HL-60 (cell line): ENCODE data around the gene LARP4B.

Experiments
- DNase-seq, 2 experiments: peaks; one replicate each; pipeline ENCODE4 v3.0.0-alpha.2; 2010 to 2020; ENCODE audit warnings: low read depth in 1 of 2, low spot score in 1 of 2
- H3K27ac ChIP-seq: fragments of 250-450 bp; sonication (Bioruptor Pico); replicated peaks from 2 replicates; pipeline ENCODE4 v1.5.1; 2020; ENCODE audit warnings: mild to moderate bottlenecking, moderate library complexity
- H3K27me3 ChIP-seq: fragments of 250-450 bp; sonication (Bioruptor Pico); 2 replicates; pipeline ENCODE4 v1.5.1; 2021; ENCODE audit warnings: mild to moderate bottlenecking, moderate library complexity; ENCODE audit not compliant: insufficient read depth, poor library complexity, severe bottlenecking
- H3K4me3 ChIP-seq: replicated peaks from 2 replicates; pipeline ENCODE4 v1.5.1; 2011; ENCODE audit warnings: mild to moderate bottlenecking, control low read depth, low read length; ENCODE audit not compliant: insufficient read depth
- GABPA ChIP-seq: IDR thresholded peaks from 2 replicates; pipeline ENCODE4 v1.6.1; 2012; ENCODE audit warnings: low read depth
- POLR2AphosphoS5 ChIP-seq: IDR thresholded peaks from 2 replicates; pipeline ENCODE4 v1.6.1; 2012; ENCODE audit warnings: low read depth
- SPI1 ChIP-seq: IDR thresholded peaks from 2 replicates; pipeline ENCODE4 v1.6.1; 2012; ENCODE audit warnings: low read depth, mild to moderate bottlenecking, borderline replicate concordance
- TF ChIP-seq, protein P1 (sequence below): IDR thresholded peaks from one replicate; pipeline ENCODE4 v1.5.1; 2011; ENCODE audit warnings: low read length, control low read depth, inconsistent platforms; ENCODE audit not compliant: insufficient read depth
- TF ChIP-seq, protein P2 (sequence below): IDR thresholded peaks from 2 replicates; pipeline ENCODE4 v1.6.1; 2012; ENCODE audit warnings: low read depth; ENCODE audit not compliant: insufficient replicate concordance

Gene LARP4B

DNA sequence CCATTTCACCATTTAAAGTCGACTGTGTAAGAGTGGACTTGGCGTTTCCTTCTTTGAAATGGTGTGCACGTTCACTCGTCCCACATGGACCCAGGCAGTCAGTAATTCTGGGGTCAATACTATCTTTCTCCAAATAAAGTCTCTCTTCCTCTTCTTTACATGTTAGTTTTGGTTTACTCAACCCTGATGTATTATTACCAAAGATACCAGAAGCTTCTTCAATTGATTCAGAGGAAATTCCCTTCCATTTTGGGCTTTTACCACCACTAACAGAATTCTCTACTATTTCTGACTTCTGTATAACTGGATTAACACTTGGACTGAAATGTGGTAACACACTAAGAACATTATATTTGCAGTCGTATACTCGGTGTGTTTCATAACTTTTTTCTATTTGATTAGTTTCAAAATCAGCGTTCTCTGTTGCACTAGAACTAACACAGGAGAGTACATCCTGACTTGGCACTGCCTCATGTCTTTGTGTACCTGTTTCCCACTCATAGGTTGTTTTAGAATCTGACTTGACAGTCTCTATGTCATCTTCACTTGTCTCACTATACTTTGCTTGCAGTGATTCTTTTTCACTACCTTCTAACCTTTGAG is 60.8 kb downstream of the LARP4B start:
- no peak overlapping the region for H3K27ac ChIP-seq
- H3K27me3 ChIP-seq: no peaks in the 10 kb centered on the region
- no peak for DNase-seq
- TF ChIP-seq, protein P1, sequence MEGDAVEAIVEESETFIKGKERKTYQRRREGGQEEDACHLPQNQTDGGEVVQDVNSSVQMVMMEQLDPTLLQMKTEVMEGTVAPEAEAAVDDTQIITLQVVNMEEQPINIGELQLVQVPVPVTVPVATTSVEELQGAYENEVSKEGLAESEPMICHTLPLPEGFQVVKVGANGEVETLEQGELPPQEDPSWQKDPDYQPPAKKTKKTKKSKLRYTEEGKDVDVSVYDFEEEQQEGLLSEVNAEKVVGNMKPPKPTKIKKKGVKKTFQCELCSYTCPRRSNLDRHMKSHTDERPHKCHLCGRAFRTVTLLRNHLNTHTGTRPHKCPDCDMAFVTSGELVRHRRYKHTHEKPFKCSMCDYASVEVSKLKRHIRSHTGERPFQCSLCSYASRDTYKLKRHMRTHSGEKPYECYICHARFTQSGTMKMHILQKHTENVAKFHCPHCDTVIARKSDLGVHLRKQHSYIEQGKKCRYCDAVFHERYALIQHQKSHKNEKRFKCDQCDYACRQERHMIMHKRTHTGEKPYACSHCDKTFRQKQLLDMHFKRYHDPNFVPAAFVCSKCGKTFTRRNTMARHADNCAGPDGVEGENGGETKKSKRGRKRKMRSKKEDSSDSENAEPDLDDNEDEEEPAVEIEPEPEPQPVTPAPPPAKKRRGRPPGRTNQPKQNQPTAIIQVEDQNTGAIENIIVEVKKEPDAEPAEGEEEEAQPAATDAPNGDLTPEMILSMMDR: no peak
- TF ChIP-seq SPI1: no peak
- no peak for TF ChIP-seq POLR2AphosphoS5
- no peak for TF ChIP-seq GABPA
- TF ChIP-seq, protein P2, sequence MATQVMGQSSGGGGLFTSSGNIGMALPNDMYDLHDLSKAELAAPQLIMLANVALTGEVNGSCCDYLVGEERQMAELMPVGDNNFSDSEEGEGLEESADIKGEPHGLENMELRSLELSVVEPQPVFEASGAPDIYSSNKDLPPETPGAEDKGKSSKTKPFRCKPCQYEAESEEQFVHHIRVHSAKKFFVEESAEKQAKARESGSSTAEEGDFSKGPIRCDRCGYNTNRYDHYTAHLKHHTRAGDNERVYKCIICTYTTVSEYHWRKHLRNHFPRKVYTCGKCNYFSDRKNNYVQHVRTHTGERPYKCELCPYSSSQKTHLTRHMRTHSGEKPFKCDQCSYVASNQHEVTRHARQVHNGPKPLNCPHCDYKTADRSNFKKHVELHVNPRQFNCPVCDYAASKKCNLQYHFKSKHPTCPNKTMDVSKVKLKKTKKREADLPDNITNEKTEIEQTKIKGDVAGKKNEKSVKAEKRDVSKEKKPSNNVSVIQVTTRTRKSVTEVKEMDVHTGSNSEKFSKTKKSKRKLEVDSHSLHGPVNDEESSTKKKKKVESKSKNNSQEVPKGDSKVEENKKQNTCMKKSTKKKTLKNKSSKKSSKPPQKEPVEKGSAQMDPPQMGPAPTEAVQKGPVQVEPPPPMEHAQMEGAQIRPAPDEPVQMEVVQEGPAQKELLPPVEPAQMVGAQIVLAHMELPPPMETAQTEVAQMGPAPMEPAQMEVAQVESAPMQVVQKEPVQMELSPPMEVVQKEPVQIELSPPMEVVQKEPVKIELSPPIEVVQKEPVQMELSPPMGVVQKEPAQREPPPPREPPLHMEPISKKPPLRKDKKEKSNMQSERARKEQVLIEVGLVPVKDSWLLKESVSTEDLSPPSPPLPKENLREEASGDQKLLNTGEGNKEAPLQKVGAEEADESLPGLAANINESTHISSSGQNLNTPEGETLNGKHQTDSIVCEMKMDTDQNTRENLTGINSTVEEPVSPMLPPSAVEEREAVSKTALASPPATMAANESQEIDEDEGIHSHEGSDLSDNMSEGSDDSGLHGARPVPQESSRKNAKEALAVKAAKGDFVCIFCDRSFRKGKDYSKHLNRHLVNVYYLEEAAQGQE: no peak
- H3K4me3 ChIP-seq: no peak overlapping the region

DNA sequence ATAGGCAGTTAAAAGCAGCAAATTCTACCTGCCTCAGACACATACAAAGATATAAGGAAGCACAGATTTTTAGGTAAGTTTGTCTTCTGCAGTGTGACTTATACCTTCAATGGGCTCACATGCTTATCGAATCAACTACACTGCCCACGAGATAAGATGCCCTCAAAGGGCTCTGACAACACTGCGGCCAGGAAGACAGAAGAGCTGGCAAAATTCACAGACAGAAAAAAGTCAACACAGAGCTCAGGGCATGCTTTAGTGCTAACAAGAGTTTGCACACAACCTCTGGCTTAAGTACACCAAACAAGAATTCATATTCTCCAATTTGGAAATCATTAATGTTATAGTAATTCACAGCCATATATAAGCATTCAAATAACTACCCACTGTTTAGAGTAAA is 62.3 kb downstream of the LARP4B start:
- DNase-seq: no peak
- Histone ChIP-seq H3K27ac (no peak overlapping the region), H3K4me3 (no peak overlapping the region), H3K27me3 (no peaks in the 10 kb centered on the region)
- TF ChIP-seq, protein P2: no peak
- TF ChIP-seq POLR2AphosphoS5: no peak
- TF ChIP-seq GABPA: no peak
- TF ChIP-seq SPI1: no peak
- TF ChIP-seq, protein P1: no peak

DNA sequence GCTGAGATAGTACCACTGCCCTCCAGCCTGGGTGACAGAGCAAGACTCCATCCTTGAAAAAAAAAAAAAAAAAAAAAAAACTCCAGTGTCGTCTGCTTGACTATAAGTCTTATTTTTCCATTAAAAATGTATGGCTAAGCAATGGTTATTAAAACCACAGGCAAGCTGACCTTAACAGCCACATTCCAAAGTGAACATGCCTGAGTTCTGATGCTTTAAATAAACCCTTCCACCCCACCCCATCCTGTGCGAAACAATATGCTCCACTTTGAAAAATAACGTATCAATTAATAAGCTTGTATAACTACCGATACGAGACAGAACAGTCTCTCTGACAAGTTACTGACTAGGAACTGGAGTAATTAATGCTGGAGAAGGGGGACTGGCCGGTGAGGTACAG is 63.7 kb downstream of the LARP4B start:
- Histone ChIP-seq H3K4me3 (no peak overlapping the region), H3K27ac (no peak overlapping the region), H3K27me3 (no peaks in the 10 kb centered on the region)
- no peak for DNase-seq
- no peak for TF ChIP-seq POLR2AphosphoS5
- TF ChIP-seq GABPA: no peak
- TF ChIP-seq, protein P2: no peak
- no peak for TF ChIP-seq SPI1
- TF ChIP-seq, protein P1: no peak
